Activated CD4-positive, alpha-beta T cell treated with anti-CD3 and anti-CD28 coated beads for 24 hours (primary cell): Measurements from ENCODE around the gene HAGHL.

Experiments used
- DNase-seq, 2 donors: peaks; one replicate each; pipeline ENCODE4 v3.0.0-alpha.2; 2020; ENCODE audit warnings: low read depth in 2 of 2

HAGHL gene

DNA sequence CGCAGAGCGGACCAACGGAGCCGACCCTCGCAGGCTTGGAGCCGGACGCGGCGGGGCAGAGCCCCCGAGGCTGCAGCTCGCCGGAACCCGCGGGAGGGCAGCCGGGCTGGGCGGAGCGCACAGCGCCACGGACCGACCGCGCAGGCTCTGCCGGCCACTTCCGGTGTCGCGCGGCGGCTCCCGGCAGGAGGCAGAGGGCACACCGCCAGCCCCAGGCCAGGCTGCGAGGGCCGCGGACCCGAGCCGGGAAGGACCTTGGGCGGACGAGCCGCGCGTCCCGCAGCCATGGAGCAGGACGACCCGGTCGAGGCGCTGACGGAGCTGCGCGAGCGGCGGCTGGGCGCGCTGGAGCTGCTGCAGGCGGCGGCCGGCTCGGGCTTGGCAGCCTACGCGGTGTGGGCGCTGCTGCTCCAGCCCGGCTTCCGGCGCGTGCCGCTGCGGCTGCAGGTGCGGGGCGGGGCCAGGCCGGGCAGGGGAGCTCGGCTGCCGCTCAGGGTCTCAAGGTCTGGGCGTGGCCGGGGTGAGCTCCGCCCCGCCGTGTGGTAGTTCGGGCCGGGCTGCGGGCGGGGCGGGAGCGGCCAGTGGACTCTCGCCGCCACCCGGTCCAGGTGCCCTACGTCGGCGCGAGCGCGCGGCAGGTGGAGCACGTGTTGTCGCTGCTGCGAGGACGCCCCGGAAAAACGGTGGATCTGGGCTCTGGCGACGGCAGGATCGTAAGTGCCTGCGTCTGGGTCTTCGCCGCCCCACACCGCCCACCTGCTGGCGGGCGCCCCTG lies 5.7 kb upstream of the HAGHL start, which contains the start of gene ANTKMT:
Gene ANTKMT, plus strand, starts transcription at position 157 of the 775 bp plus-strand sequence. Its CDS starts 129 bp downstream, at position 286.
- DNase-seq = peak in 1 of 2 donors; percentile 70

DNA sequence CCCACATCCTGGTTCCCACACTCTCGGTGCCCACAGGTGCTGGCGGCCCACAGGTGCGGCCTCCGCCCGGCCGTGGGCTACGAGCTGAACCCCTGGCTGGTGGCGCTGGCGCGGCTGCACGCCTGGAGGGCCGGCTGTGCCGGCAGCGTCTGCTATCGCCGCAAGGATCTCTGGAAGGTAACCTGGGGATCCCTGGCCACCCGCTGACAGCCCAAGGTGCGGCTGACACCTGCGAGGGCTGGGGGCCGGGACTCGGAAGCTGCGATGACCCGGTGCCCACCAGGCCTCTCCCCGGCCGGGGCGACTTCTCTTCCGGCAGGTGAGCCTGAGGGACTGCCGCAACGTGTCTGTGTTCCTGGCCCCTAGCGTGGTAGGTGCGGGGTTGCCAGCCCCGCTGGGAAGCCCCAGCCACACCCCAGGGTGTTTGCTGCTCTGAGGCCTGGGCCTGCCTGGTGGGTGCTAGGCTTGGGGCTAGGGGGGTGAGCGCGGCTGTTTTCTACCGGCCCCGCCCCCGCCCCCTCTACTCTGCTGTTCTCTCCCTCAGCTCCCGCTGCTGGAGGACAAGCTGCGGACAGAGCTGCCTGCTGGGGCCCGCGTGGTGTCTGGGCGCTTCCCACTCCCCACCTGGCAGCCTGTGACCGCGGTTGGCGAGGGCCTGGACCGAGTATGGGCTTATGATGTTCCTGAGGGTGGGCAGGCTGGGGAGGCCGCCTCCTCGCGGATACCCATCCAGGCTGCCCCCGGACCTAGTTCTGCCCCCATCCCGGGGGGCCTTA lies 5.0 kb upstream of the HAGHL start:
- no peak for DNase-seq

- no peak for DNase-seq
Observed at GRCh38 chr16:722835-723633, 3.9 kb upstream of the HAGHL start.

GRCh38 chr16:723695-724094 lies 3.2 kb upstream of the HAGHL start:
- DNase-seq = no peak

DNA sequence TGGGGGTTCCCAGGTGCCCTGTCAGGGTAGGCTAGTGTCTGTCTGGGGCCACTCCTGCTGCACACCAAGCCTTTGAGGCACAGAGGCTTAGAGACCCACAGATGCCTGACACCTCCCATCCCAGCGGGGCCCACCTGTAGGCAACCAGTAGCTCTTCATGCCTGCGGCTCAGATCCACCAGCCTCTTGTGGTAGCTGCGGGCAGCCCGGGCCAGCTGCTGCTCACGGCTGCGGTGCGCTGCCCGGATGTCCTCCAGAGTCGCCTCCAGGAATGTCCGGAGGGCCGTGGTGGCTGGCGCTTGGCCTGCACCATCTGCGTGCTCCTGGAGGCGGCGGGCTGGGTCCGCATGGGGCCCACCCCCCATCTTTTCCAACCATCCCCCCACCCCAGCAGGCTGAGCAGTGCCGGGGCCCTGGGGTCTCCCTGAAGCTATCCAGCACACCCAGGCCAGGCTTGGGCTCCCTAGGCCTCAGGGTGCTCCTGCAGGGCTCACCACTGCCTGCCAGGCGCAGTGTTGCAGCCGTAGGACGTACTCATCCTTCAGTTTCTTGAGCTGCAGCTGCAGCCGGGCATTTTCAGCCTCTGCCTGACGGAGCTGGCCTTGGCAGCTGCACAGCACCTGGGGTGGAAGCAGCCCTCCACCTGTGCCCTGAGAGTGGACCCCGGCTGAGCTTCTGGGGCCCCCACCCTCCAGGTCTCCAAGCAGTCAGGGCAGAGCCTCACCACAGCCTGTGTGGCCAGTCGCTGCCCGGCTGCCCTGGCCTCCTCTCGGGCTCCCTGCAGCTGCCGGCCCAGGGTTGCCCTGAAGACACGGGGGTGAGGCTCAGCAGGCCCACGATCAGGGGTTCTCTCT lies 2.5 kb upstream of the HAGHL start:
- DNase-seq = no peak

DNA sequence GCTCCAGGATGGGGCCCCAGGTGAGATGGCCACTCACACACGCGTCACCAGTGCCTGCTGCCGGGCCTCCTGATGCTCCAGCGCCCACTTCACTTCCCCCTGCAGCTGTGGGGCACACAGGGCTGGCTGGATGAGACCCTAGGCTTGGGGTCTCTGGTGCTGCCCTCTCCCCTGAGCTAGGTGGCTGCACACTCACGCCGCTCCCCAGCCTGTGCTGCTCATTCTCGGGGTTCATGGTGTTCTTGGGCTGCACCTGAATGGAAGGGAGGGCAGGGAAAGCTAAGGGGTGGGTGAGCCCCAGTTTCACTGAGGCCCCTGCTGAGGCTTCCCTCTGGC lies 1.9 kb upstream of the HAGHL start:
- DNase-seq = no peak

DNA sequence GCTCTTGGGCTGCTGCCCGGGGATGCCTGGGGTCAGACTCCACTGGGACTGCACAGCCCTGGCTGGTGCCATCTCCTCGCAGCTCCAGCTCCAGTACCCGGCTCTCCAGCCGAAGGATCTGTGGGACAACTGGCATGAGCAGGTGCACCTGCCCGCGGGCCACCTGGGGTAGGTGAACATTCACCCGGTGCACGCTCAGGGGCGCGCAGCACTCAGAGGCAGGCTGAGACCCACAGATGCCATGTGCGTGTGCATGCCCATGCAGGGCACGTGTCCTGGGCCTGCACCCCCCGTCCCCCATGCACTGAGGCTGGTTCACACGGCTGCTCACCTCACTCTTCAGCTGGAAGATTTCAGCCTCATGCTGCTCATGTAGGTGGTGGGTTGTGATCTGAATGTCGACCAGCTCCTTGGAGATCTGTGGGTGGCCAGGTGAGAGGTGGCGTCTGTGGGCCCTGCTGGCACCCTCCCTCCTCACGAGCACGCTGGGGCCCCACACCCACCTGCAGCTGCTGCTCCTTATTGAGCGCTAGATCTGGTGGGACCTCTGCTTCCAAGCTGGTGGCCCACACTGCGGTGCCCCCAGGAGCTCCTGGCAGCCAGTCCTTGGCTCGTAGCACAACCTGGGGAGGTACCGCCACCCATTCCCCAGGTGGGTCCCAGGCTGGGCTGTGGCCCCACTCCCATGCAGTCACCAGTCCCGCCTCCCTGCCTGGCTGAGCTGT lies 1.3 kb upstream of the HAGHL start:
- no peak for DNase-seq

DNA sequence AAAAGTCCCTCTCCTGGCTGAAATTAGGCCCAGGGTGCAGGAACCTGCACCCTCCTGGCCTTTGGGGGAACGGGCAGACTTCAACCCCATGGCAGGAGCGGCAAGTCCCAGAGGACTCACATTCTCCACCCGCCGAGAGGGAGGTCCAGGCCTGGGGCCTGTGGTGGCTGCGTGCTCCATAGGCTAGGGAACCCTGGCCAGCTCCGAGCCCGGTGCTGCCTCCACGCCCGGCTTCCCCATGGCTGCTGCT lies 793 bp upstream of the HAGHL start:
- DNase-seq = no peak

GRCh38 chr16:727291-727977 lies 528 bp downstream of the HAGHL start:
- DNase-seq = no peak

DNA sequence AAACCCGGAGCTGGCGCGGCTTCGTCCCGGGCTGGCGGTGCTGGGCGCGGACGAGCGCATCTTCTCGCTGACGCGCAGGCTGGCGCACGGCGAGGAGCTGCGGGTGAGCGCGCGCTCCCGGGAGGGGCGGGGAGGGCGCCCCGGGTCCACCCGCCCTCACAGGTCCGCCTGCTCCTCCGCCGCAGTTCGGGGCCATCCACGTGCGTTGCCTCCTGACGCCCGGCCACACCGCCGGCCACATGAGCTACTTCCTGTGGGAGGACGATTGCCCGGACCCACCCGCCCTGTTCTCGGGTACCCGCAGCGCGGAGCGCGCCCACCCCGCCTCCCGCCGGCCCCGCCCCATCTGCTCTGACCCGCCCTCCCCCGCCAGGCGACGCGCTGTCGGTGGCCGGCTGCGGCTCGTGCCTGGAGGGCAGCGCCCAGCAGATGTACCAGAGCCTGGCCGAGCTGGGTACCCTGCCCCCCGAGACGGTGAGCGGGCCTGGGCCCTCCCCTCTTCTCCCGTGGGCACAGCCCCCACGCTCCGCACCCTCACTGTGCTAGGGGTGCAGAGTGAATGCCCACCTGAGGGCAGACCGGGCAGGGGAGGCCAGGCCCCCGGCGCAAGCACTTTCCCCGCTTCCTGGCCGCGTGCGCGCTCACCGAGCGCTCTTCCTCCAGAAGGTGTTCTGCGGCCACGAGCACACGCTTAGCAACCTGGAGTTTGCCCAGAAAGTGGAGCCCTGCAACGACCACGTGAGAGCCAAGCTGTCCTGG lies 1.4 kb downstream of the HAGHL start:
- DNase-seq = peak in 1 of 2 donors; percentile 57

DNA sequence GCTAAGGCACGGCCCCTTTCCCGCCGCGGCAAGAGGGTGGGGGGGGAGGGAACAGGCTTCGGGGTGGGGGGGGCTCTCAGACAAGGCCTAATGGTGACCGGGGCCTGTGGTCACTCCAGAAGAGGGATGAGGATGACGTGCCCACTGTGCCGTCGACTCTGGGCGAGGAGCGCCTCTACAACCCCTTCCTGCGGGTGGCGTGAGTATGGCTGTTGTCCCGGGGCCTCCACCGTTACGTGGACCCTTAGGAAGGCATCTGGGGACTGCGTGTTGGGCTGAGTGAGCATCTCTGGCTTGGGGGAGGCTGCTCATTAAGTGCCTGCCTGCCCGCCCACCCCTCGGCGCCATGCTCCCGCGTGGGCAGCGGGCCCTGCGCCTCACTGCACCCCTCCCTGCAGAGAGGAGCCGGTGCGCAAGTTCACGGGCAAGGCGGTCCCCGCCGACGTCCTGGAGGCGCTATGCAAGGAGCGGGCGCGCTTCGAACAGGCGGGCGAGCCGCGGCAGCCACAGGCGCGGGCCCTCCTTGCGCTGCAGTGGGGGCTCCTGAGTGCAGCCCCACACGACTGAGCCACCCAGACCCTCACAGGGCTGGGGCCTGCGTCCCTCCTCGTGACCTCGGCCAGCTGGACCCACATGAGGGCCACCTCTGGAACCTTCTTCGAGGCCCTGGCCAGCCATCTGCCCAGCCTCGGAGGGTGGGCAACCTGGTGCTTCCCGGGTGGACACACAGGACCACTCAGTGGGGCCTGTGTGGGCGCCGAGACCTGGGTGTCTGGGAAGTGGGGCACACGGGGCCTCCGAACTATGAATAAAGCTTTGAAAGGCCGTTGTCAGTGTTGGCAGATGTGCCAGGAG lies 2.2 kb downstream of the HAGHL start:
- DNase-seq = no peak

DNA sequence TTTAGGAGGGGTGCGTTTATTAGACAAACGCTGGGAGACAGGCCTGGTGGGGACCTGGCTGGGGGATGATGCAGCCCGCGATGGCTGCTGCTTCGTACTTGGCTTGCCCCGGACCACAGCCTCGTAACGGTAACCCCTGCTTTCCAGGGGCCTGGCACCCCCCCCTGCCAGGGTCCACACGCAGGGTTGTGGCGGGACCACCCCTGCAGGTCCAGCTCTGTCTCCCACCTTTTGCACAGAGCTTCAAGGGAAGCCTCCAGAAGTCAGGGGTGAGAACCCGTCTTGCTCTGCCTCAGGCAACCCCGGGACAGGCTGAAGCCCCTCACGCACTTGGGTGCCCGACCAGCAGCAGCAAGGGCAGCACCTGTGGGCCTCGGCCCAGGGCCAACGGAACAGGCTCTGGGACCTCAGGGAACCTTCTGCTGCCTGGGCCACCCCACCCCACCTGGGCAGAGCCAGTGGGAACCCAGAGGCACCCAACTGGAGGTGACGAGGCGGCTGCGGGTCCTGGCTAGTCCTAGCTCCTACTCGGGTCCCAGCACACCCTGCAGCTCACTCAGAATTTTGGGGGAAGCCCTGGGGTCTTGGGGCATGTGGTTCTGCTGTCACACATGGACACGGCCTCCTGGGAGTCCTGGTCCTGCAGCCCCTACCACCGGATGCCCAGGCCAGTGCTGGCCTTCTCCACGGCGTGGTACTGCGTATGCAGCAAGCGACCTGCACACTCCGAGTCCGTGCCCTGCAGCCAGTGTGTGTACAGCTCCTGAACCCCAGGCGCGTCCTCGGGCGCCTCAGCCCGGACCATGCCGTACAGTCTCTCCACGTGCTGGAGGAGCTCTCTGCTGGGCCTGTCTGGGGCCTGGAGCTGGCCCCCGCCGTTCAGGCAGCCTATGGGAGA lies 3.1 kb downstream of the HAGHL start:
- DNase-seq = no peak

- DNase-seq = no peak
Observed at GRCh38 chr16:730666-731509, 4.0 kb downstream of the HAGHL start.

DNA sequence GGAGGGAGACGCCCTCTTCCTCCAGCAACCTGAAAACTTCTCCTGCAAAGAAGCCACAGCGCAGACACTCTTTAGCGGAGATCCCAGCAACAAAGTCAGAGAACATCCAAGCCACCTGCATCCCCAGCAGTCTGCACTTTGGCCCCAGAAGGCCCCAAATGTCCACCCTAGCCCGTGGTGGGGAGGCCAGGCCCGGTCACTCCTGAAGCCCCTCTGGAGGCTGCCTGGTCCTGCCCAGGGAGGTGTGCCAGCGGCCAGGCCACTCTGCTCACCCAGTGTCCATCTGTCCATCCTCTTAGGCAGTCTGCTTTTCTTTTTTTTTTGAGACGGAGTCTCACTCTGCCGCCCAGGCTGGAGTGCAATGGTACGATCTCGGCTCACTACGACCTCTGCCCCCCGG lies 5.4 kb downstream of the HAGHL start:
- DNase-seq = no peak

DNA sequence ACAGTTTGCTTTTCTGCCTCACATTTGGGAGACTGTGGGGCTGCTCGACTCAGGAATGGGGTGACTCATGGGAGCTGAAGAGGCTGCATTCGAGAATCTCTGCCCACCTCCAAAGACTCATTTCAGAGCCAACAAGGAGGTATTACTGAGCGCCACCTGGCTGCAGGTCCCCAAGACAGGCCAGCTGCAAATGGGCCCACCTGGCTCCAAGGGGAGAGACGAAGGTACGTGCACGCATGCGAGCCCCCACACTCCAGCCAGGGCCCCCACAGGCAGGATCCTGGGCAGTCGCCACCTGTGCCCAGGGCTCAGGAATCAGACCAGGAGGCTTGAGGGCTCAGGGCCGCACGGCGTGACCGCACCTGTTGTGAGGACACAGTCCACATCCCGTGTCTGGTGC lies 6.0 kb downstream of the HAGHL start:
- no peak for DNase-seq

GRCh38 chr16:733382-734207 lies 6.7 kb downstream of the HAGHL start:
- no peak for DNase-seq
